Fibroblast of lung (primary cell): Measurements from ENCODE around the gene PPP6R3. TPM values are rescaled to one million over a fixed set of nuclear protein-coding genes. Genes with fewer than 3 reads are reported as not detected.

ENCODE experiments used
- DNase-seq, 2 donors: peaks; one replicate each; pipeline versions ENCODE4 v3.0.0 to v3.0.0-alpha.2; 2010; ENCODE audit warnings: low read depth in 2 of 2
- H2AFZ ChIP-seq: 2 replicates; pipeline ENCODE4 v1.5.1; 2012; ENCODE audit warnings: low read length, control low read depth, inconsistent platforms
- H3K27ac ChIP-seq: 2 replicates; pipeline ENCODE4 v1.5.1; 2011; ENCODE audit warnings: low read length, control low read depth; ENCODE audit not compliant: insufficient read depth
- H3K27me3 ChIP-seq: 2 replicates; pipeline ENCODE4 v1.5.1; 2011; ENCODE audit warnings: mild to moderate bottlenecking, low read length; ENCODE audit not compliant: control insufficient read depth, insufficient read depth
- H3K36me3 ChIP-seq: 2 replicates; pipeline ENCODE4 v1.5.1; 2011; ENCODE audit warnings: low read length; ENCODE audit not compliant: control insufficient read depth, insufficient read depth
- H3K4me1 ChIP-seq: 2 replicates; pipeline ENCODE4 v1.5.1; 2011; ENCODE audit warnings: low read length; ENCODE audit not compliant: control insufficient read depth, insufficient read depth; ENCODE audit errors: extremely low read depth
- H3K4me2 ChIP-seq: 2 replicates; pipeline ENCODE4 v1.5.1; 2011; ENCODE audit warnings: low read length, control low read depth; ENCODE audit not compliant: insufficient read depth; ENCODE audit errors: extremely low read depth
- H3K4me3 ChIP-seq, 4 experiments: fragments of 200-600 bp in 1 of 4; sonication (generic) in 1 of 4; replicated peaks in 1 of 4; 2 replicates each; pipeline ENCODE4 v1.5.1; 2011 to 2016; ENCODE audit warnings: low read length in 4 of 4, low read depth in 3 of 4, mild to moderate bottlenecking in 3 of 4, control low read depth in 2 of 4, inconsistent platforms in 1 of 4, mixed read lengths in 1 of 4; ENCODE audit not compliant: insufficient read depth in 1 of 4; ENCODE audit errors: control extremely low read depth in 1 of 4
- H3K79me2 ChIP-seq: 2 replicates; pipeline ENCODE4 v1.5.1; 2012; ENCODE audit warnings: mild to moderate bottlenecking, low read length, inconsistent platforms; ENCODE audit not compliant: control insufficient read depth, insufficient read depth
- H3K9ac ChIP-seq: 2 replicates; pipeline ENCODE4 v1.5.1; 2011; ENCODE audit warnings: mild to moderate bottlenecking, low read length, control low read depth; ENCODE audit not compliant: insufficient read depth
- H3K9me3 ChIP-seq: 2 replicates; pipeline ENCODE4 v1.5.1; 2012; ENCODE audit warnings: low read depth, low read length; ENCODE audit not compliant: control insufficient read depth, insufficient read depth
- H4K20me1 ChIP-seq: 2 replicates; pipeline ENCODE4 v1.5.1; 2011; ENCODE audit warnings: low read length; ENCODE audit not compliant: control insufficient read depth, insufficient read depth; ENCODE audit errors: extremely low read depth
- CTCF ChIP-seq, 2 donors: IDR thresholded peaks in 1 of 2; conservative IDR thresholded peaks in 1 of 2; 1 replicate in 1 of 2; 2 replicates in 1 of 2; pipeline ENCODE4 v1.5.1; 2011 to 2012; ENCODE audit warnings: low read length in 2 of 2, control low read depth in 1 of 2, inconsistent platforms in 1 of 2, low read depth in 1 of 2, mild to moderate bottlenecking in 1 of 2
- EZH2 ChIP-seq: IDR thresholded peaks from 2 replicates; pipeline ENCODE4 v1.5.1; 2012; ENCODE audit warnings: low read length, control low read depth, mild to moderate bottlenecking; ENCODE audit errors: missing control alignments
- polyA plus RNA-seq, 2 donors: library from polyadenylated mRNA; depleted of rRNA in 1 of 2; stranded (reverse) in 1 of 2; unstranded in 1 of 2; fragments of >200 nt; gene quantifications; 2 replicates each; pipeline ENCODE4 v1.2.1, GENCODE V29; 2011 to 2012; ENCODE audit warnings: missing spikeins in 1 of 2
- total RNA-seq: library from RNA; depleted of rRNA; stranded (reverse); fragments of >200 nt; gene quantifications from 2 replicates; pipeline ENCODE4 v1.2.1, GENCODE V29; 2014

PPP6R3 gene
- total and polyA plus RNA-seq, 2 donors (not counting 1 experiment from before 2014, with no cell fraction given): 44.2 to 120 TPM

GRCh38 chr11:68609761-68610160 is 149.2 kb downstream of the PPP6R3 start:
- H4K20me1 ChIP-seq: no peaks in the 10 kb centered on the region
- no peaks in the 10 kb centered on the region for H3K27me3 ChIP-seq
- H2AFZ ChIP-seq: no peak overlapping the region
- H3K36me3 ChIP-seq: peaks cover 18% of the 10 kb centered on the region
- H3K27ac ChIP-seq: no peak overlapping the region
- H3K9ac ChIP-seq: no peak overlapping the region
- no peak overlapping the region for H3K4me2 ChIP-seq
- H3K79me2 ChIP-seq: no peaks in the 10 kb centered on the region
- DNase-seq: no peak
- TF ChIP-seq EZH2 (no peak), CTCF (conservative IDR thresholded peaks at IDR 0.05 in 1 of 2, IDR thresholded peaks at IDR 0.05 in 1 of 2; ENCODE audit: low read depth in 1 of 2, low read length in 2 of 2) (no peak)
- H3K4me3 ChIP-seq: no peak overlapping the region
- H3K4me1 ChIP-seq: no peaks in the 10 kb centered on the region
- no peaks in the 10 kb centered on the region for H3K9me3 ChIP-seq

- H3K4me2 ChIP-seq: no peak overlapping the region
- no peaks in the 10 kb centered on the region for H3K4me1 ChIP-seq
- no peaks in the 10 kb centered on the region for H3K9me3 ChIP-seq
- H3K27ac ChIP-seq: no peak overlapping the region
- DNase-seq: peak in 1 of 2 donors; percentile 22
- H2AFZ ChIP-seq: no peak overlapping the region
- no peaks in the 10 kb centered on the region for H3K27me3 ChIP-seq
- H4K20me1 ChIP-seq: no peaks in the 10 kb centered on the region
- peaks cover 22% of the 10 kb centered on the region for H3K36me3 ChIP-seq
- no peak overlapping the region for H3K4me3 ChIP-seq
- TF ChIP-seq CTCF (conservative IDR thresholded peaks at IDR 0.05 in 1 of 2, IDR thresholded peaks at IDR 0.05 in 1 of 2; ENCODE audit: low read depth in 1 of 2, low read length in 2 of 2) (peak; percentile 38 to 50), EZH2 (no peak)
- H3K79me2 ChIP-seq: no peaks in the 10 kb centered on the region
- H3K9ac ChIP-seq: no peak overlapping the region
These were observed 150.0 kb downstream of the PPP6R3 start for GRCh38 chr11:68610452-68611116.

GRCh38 chr11:68615657-68616056 is 155.1 kb downstream of the PPP6R3 start:
- Histone ChIP-seq H3K4me2 (no peak overlapping the region), H3K27me3 (no peaks in the 10 kb centered on the region), H3K79me2 (no peaks in the 10 kb centered on the region), H3K4me1 (no peaks in the 10 kb centered on the region), H3K9me3 (no peaks in the 10 kb centered on the region), H3K27ac (no peak overlapping the region), H3K36me3 (peaks cover 13% of the 10 kb centered on the region), H3K9ac (no peak overlapping the region), H3K4me3 (no peak overlapping the region), H2AFZ (no peak overlapping the region), H4K20me1 (no peaks in the 10 kb centered on the region)
- DNase-seq: no peak
- no peak for TF ChIP-seq CTCF (conservative IDR thresholded peaks at IDR 0.05 in 1 of 2, IDR thresholded peaks at IDR 0.05 in 1 of 2; ENCODE audit: low read depth in 1 of 2, low read length in 2 of 2)
- no peak for TF ChIP-seq EZH2
